Gastrocnemius medialis (tissue), 4 donors: ENCODE data around the gene C1orf198.

Experiments
- CTCF ChIP-seq, 5 experiments: fragments of 450-650 bp in 3 of 5; fragments of 200-600 bp in 2 of 5; sonication (generic) in 2 of 5; IDR thresholded peaks in 4 of 5; conservative IDR thresholded peaks in 1 of 5; 1 replicate in 4 of 5; 2 replicates in 1 of 5; pipeline ENCODE4 v1.5.1; 2016 to 2019; ENCODE audit warnings: antibody characterized with exemption in 5 of 5, mild to moderate bottlenecking in 3 of 5, moderate library complexity in 3 of 5
- POLR2A ChIP-seq, 2 donors: fragments of 450-650 bp; IDR thresholded peaks; one replicate each; pipeline ENCODE4 v1.6.1; 2017; ENCODE audit warnings: antibody characterized with exemption in 2 of 2, mild to moderate bottlenecking in 2 of 2, moderate library complexity in 2 of 2

GRCh38 chr1:230898144-230898543 lies 29.8 kb upstream of the C1orf198 start:
- TF ChIP-seq CTCF (IDR thresholded peaks at IDR 0.05 in 4 of 5, conservative IDR thresholded peaks at IDR 0.05 in 1 of 5): no peak
- no peak for TF ChIP-seq POLR2A (IDR thresholded peaks at IDR 0.05)
